HG02642 (cell line): ENCODE measurements around the gene VEZT.

ENCODE experiments used
- ATAC-seq: cut with Tn5 transposase; IDR thresholded peaks from one replicate; pipeline ENCODE4 v1.9.1; 2021; ENCODE audit warnings: mild to moderate bottlenecking; ENCODE audit not compliant: unreplicated experiment, poor library complexity

The VEZT gene

GRCh38 chr12:95243497-95244183 is 26.0 kb downstream of the VEZT start:
- no peak for ATAC-seq

GRCh38 chr12:95244350-95244749 is 26.7 kb downstream of the VEZT start:
- ATAC-seq: no peak

- no peak for ATAC-seq
Measured at GRCh38 chr12:95248095-95248494, 30.5 kb downstream of the VEZT start.

GRCh38 chr12:95248604-95249360 is 31.2 kb downstream of the VEZT start:
- ATAC-seq: no peak

- no peak for ATAC-seq
Measured at GRCh38 chr12:95253386-95253785, 35.8 kb downstream of the VEZT start.

- ATAC-seq: no peak
Measured at GRCh38 chr12:95257541-95257940, 39.9 kb downstream of the VEZT start.

- no peak for ATAC-seq
Measured at GRCh38 chr12:95258151-95258550, 40.5 kb downstream of the VEZT start.

GRCh38 chr12:95258803-95259202 is 41.2 kb downstream of the VEZT start:
- ATAC-seq: no peak

- no peak for ATAC-seq
Measured at GRCh38 chr12:95259368-95259767, 41.8 kb downstream of the VEZT start.

- ATAC-seq: no peak
Measured at GRCh38 chr12:95261109-95261508, 43.5 kb downstream of the VEZT start.

GRCh38 chr12:95262808-95263207 is 45.2 kb downstream of the VEZT start:
- no peak for ATAC-seq

GRCh38 chr12:95265765-95266164 is 48.2 kb downstream of the VEZT start:
- no peak for ATAC-seq

- no peak for ATAC-seq
Measured at GRCh38 chr12:95266254-95266653, 48.6 kb downstream of the VEZT start.

- ATAC-seq: no peak
Measured at GRCh38 chr12:95269892-95270291, 52.3 kb downstream of the VEZT start.

- ATAC-seq: no peak
Measured at GRCh38 chr12:95271465-95271864, 53.9 kb downstream of the VEZT start.

GRCh38 chr12:95277139-95277538 is 59.5 kb downstream of the VEZT start:
- no peak for ATAC-seq

GRCh38 chr12:95279856-95280255 is 62.2 kb downstream of the VEZT start:
- ATAC-seq: no peak

- no peak for ATAC-seq
Measured at GRCh38 chr12:95282266-95282665, 64.7 kb downstream of the VEZT start.

GRCh38 chr12:95283371-95283770 is 65.8 kb downstream of the VEZT start:
- ATAC-seq: no peak

GRCh38 chr12:95286713-95287112 is 69.1 kb downstream of the VEZT start:
- ATAC-seq: no peak

GRCh38 chr12:95291501-95291900 is 73.9 kb downstream of the VEZT start:
- no peak for ATAC-seq

- ATAC-seq: no peak
Measured at GRCh38 chr12:95298916-95299315, 81.3 kb downstream of the VEZT start.
